Hematopoietic multipotent progenitor cell treated with erythropoietin and hydrocortisone succinate and interleukin-3 and kit ligand, for 4 days (in vitro differentiated cells): ENCODE measurements around the gene BLOC1S1.
A peak's percentile ranks its signal among the peaks of the same experiment; 100 is the strongest.

ENCODE experiments used
- DNase-seq: peaks from one replicate; pipeline ENCODE4 v3.0.0-alpha.2; 2015

The BLOC1S1 gene

DNA sequence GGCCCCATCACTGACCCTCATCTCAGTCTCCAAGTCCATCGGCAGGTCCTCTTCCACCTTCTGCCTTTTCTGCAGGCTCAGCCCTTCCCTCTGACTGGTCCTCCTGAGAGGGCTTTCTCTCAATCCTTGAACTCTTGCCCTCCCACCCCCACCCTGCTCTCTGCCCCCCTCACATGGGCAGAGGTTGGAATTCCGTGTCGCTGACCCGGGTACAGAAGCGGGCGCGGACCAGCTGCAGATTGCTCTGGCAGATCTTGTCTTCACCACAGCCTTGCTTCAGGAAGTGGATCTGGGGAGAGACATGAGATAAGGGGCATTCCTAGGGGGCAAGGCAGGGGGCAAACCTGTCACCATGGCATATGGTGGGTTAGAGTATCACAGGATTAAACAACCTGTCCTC is 20.5 kb upstream of the BLOC1S1 start:
- DNase-seq, result peak; percentile 27

DNA sequence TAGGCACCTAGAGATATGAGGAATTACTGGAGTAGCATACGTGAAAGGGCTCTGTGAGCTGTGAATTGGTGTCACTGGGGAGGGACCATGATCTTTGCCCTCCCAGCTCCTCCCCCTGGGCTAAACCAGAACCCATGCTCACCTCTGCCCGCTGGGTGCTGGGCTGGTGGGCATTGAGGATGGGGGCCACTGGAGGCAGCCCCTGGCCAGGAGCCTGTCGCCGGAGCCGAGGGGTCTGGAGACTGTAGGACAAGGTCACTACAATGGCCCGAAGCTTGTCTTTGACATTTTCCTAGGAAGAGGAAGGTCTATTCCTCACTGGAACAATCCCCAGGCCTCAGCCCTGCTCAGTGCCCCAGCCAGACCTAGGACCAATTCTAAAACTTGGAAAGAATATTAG is 19.7 kb upstream of the BLOC1S1 start:
- DNase-seq, result no peak

DNA sequence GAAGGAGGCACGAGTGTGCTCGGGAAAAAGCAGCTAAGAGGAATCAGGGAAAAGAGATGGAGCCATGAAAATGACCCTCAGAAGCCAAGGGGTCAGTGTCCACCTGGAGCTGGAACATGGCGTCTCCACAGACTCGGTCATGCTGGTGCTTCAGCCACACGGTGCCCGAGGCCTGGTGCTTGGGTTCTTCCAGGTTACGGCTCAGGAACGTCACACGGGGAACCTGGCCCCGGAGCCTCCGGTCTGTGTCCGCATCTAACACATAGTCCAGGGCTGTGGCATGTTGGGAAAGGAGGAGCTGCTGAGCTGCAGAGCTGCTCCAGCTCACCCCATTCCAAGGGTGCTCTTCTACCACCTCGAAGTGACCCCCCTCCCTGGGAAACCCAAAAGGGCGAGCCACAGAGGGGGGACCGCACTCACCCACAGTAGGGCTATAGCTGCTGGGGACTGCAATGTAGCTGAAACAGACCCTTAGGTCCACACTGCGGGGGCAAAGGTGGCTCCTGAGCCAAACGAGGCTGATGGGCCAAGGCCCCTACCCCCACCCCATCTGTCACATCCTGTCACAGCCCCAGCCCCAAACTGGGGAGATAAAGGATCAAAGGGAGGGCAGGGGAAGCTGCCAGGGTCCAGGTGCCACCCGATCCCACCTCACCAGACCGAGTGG is 18.9 kb upstream of the BLOC1S1 start:
- DNase-seq, result no peak

DNA sequence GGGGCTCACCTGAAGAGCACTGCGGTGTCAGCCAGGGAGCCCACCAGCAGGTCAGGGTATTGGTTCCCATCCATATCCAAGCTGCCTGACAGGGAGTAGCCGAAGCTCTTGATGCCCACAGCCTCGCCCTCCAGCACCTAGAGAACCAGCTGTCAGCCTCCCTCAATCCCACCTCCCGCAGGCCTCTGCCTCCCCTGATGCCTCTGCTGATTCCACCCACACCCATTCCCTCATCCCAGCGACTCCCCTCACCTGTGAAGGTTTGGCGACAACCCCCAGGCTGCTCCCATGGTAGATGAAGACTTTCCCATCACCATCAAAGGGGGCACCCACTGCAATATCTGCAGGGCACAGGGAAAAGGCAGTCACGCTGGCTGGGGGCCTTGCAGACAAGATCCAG is 18.2 kb upstream of the BLOC1S1 start:
- no peak for DNase-seq

DNA sequence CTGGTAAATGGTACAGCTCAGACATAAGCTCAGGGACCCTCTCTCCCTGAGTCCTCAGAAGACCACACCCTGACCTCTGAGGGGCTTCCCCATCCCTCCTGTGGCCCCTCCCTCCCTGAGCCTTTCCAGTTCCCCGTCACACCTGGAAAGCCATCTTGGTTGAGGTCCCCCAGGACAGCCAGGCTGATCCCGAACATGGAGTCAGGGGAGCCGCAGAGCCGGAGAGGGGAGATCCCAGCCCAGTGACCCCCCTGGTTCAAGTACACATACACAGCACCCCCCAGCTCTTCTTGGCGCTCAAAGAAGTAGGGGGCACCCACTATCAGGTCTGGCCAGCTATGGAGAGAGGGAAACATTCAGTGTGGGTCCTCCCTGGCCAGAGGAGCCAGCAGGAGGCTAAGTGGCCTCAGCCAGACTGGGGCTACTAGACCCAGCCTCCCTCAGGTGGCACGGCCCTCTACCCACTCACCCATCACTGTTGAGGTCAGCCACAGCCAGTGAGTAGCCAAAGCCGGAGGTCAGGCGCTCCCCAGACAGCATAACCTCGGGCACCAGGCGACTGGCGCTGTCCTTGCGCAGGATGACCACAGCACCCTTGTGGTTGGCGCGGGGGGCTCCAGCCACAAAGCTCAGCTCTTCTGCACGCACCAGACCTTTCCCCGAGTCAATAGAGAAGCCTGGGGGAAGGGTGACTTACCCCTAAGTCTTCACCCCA is 17.4 kb upstream of the BLOC1S1 start:
- DNase-seq, result no peak

DNA sequence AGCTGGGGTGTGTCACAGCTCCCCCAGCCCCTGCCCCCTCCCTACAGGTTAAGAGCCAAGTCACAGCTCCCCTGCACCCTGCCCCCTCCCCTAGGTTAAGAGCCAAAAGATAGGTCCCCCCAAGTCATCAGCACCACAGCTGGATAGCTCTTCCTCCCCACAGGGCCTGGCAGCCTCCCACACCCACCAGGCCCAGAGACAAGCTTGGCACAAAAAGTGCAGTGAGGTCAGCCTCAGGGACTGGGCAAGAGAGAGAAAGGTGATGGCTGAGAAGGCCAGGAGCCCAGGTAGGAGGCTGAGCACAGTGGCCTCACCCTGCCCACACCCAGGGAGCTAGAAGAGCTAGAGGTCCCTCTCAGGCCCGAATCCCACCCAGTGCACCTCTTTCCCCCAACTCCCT is 16.9 kb upstream of the BLOC1S1 start:
- DNase-seq, result no peak

DNA sequence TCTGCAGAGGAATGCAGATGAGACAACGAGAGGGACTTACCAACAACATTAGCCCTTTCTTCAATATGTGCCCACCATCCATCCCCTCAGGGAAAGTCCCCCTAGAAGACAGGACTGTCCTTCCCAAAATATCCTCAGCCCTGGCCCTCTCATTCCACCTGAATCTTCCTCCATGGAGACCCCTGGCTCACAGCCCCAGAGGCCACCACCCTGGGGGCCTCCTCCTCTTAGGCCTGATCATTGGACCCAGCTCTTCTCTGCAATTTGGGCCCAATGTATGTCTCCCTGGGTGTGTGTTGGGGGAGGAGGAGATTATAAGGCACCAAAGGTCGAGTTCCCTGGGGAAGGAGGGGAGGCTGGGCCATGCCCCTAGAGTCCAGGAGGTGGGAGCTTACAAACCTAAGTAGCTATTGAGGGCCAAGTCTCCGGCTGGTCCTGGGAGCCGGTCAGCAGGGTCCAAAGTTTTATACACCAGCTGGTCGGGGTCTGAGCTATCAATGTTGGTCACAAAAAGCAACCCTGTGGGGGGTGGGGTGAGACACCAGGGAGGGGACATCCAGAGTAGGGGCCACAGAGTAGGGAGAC is 16.3 kb upstream of the BLOC1S1 start:
- DNase-seq, result no peak

DNA sequence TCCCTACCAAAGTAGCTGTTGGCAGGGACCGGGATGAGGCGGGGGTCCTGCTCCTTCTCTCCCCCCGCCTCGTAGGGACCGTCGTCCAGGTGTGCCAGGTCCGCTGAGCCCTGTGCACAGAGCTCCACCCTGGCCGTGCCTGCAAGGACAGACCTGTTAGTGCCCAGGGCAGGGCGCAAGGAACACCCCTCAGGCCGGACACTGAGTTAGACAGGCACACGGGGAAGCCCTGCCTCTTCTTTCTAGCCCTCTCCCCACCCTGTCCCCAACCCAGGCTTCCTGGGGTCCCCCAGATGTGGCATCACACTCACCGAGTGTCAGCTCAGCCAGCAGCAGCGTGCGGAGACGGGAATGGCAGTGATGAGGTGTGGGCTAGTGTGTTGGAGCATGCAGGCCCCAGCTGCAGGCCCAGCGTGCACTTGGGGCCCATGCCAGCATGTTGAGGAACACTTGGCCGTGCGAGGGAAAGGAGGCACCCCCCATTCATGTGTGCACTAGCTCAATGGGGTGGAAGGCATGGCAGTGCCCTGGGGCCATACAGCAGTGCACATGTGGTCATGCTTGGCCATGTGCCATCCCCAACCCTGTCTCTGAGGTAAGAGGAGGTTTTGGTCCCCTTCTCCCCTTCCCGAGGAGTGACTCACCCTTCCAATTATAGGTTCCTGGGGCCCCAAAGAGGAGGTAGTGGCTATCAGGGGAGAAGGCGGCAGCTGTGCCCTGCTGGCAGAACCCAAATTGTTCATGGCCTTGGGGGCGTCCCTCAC is 15.4 kb upstream of the BLOC1S1 start:
- peak; percentile 39 for DNase-seq

DNA sequence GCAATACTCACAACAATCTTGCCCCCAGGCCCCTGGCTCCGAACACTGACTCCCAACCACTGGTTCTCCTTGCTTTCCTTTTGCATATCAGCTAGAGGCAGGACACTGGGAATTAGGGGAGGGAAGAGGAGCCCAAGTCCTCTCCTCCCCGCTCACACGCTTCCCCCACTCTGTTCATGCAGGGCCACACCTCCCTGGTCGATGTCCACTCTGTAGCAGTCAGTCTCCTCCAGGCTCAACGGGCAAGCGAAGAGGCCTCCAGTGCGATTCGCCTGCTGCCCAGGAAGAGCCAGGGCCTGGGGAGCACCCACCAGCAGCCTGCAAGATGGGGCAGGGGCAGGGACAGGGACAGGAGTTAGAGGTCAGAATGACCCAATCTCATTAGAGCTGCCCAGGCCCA is 13.0 kb upstream of the BLOC1S1 start:
- DNase-seq, result no peak

DNA sequence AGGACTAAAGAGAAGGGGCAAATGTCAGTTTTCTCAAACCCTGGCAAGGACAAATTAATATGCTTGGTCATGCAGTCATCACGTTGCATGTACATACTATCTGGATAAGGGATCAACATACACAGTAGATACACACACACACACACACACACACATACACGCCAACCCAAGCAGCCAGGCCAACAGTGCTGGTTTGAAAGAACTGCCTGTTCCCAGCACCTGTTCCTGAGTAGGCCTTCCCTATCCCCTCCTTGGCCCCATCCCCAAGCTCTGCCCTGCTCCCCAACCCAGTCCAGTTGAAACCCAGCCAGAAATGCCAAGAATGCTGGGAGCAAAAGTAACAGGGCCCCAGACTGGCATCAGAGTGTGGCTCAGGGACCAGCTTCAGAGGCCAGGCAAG is 12.6 kb upstream of the BLOC1S1 start:
- peak; percentile 30 for DNase-seq

DNA sequence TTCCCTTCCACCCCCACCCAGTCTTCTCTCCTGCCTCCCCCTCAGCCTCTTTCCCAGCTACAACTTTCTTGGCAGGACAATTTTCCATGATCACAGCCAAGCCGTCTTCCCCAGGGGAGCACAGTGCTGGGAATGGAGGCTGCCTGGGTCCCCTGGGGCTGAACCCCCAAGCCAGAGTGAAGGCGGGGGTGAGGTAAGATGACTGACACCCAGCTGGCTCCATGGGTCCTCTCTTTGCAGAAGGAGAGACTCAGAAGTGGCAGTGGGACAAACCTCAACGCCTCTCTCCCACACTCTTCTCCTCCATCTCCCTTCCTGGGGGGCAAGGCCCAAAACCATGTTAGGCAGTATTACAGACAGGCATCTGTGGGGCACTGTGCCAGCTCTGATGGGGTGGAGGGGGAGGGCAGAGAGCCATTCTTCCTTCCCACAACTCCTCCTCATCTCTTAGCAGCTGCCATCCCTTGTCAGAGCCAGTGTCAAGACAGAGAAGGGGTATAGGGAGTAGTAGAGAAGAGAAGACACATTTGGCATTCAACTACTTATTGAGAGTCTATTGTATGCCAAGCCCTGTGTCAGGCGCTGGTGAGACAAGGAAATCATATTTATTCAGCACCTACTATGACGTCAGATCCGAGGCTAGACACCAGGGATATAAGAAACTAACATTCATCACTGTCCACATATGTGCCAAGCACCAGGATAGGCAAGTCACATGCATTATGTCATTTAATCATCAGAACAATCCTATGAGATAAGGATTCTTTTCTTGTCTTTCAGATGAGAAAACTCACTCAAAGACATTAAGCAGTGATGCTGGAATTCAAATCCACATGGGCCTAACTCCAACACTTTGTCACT is 11.7 kb upstream of the BLOC1S1 start:
- no peak for DNase-seq

DNA sequence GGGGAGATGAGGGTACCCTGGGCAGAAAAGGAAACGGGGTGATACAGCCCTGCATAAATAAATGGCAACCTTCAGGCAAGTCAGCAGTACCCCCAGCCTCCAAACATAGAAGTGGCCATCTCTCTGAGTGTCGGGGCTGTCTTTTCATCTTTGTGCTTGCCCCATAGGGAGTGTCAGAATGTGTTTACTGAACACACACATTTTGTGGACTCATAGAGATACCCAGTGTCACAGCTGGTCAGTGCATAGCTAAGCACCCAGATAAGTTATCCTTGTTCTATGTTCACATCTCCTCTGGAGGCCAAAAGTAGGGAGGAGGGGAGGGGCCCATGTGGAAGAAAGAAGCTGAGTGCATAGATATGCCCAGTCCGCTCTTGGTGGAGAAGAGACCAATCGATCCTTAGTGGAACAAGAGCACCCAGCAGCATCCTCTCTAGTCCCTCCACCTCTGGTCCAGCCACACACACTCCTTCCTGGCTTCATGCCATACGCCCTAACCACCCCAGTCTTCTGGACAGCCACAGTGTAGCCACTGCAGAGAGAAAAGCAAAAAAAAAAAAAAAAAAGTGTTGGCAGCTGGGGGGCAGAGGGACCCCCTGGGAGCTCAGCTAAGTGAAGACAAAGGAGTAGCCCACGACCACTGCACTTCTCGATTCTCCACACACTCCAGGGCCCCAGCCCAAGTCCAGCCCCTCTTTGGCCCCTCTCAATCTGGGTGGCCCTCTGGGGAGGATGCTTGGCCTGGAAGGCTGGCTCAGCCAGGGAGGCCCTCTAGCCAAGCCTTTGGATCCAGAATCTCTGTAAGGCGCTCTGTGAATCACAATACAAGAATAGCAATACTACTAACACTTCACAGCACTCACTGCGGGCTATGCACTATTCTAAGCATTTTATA is 10.8 kb upstream of the BLOC1S1 start:
- no peak for DNase-seq

DNA sequence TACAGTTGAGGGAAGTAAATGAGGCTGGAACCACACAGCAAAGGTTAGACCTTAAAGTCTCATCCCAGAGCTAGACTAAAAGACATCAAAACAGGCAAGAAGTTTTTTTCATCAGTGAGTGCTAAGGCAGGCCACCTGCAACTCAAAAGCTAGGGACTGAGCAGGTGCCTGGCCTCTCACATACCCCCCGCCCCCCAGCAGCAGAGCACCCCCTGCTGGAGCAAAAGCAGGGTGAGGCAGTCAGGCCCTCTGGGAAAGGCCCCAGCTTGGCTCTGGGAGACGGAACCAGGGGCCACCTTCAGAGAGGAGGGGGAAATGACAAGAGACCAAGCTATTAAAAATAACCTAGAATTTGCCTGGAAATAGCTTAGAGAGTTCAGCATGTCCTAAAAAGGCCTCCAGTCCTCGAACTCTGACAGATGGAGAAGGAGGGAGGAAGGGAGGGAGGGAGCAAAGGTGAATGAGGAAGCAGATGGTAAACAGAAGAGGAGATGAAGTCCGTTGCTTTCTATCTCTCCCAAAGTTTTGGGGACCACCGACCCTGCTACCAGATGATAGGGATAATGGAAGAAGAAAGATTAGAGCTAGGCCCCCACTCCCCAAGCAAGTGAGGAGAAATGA is 10.0 kb upstream of the BLOC1S1 start:
- DNase-seq, result peak; percentile 44

DNA sequence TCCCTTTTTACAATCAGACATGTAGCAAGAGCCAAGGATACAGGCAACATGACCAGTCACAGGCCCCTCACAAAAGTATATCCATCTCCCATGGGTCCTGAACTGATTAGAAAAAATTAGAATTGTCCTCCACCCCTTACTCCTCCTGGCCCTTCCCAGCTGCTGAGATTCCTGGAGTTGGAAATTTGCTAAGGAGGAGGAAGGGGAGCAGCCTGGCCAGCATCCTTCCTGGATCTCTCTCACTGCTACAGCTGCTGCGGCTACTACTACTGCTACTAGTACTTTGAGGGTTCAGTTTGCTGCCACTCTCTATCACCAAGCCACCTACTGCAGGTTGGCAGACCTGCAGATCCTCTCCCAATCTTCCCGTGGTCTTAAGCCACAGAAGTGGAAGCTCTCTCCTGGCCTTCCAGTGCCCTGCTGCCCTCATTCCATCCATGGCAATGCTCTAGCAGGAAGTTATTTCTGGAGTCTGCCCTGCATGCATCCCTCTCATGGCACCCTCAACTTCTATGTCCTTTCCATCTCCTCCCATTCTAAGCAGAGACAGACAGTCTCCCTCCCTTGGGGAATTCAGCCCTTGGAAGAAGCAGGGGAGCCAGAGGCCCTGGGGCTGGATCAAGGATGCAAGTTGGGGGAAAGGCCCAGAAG is 9.2 kb upstream of the BLOC1S1 start:
- DNase-seq, result no peak

DNA sequence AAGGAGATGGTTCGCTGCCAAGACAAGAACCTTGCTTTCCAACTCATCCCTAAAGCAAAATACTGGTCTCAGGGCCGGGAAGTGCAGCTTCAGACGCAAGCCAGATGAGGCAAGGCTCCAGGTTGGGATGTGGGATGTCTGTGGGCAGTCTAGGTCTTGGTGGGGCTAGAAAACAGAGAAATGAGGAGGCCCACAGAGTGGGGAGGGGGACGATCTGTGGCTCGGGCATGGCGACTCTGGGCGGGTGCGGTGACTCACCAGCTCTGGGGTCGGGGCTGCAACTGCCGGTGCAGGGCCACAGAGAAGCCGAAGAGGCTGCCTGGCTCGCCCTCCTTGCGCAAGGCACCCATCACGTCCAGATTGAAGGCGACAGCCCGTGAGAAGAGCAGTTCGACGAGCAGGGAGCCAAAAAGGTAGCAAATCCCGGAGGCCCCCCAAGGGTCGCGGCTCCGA is 8.6 kb upstream of the BLOC1S1 start:
- peak; percentile 56 for DNase-seq

DNA sequence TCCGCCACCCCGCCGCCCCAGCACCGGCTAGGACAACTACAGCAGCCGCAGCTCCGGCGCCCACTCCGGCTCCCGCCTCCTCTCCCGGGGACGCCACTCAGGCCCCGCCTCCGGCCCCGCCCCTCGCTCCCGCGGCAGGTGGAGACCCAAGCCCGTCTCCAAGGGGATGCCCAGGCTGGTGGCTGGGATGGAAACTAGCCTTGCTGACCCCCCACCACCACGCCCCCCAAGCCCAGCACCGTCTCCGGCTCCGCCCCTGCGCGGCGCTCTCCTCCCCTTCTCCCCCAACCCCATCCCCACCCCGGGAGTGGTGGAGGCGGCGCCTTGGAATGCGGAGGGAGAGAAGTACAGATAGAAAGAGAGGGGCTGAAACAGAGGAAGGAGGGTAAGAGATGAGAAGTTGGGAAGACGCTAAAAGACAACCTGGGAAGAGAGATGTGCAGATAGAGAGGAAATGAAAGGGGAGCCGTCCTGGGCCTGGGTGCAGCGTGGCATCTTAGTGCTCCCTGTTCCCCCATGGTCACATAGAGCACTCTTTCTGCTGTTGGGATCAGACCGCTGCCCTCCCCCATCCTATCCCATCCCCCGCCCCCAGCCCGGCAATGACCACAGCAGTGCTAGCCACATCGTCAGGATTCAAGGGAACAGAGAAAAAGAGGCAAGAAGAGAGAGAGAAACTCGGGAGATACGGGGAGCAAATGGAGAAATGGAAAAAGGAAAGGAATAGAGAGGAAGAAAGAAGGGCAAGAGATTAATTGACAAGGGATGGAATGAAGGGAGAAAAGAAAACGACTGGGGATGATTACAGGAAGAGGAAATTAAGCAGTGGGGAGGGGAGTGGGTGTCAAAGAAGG is 7.8 kb upstream of the BLOC1S1 start, which contains the start of gene ITGA7:
TSS of gene ITGA7 (minus strand) at position 64 of the 854 bp plus-strand sequence. CDS start 222 bp downstream, outside the sequence.
- DNase-seq, result peak; percentile 38

DNA sequence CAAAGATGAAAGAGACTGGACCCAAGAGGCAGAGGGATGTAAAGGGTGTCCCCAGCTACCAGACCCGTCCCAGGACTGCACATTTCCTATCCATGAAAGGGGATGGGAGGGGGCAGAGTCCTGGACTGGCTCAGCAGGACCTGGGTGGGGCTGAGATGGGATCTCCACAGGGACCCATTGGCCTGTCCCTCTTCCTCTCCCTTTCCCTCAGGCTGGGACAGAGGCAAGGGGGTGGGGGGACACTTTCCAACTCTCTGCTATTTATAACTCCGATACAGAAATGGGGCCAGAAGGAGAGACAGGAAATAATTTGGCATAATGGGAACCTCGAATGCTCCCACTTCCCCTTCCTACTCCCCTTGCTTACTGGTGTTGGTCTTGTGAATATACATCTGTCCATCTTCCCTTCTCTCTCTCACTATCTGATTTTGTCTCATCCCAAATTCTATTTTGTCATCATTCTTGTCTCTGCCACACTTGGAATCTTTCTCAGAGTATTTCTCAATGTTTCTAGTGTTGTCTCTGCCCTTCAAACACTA is 7.1 kb upstream of the BLOC1S1 start:
- DNase-seq, result no peak

DNA sequence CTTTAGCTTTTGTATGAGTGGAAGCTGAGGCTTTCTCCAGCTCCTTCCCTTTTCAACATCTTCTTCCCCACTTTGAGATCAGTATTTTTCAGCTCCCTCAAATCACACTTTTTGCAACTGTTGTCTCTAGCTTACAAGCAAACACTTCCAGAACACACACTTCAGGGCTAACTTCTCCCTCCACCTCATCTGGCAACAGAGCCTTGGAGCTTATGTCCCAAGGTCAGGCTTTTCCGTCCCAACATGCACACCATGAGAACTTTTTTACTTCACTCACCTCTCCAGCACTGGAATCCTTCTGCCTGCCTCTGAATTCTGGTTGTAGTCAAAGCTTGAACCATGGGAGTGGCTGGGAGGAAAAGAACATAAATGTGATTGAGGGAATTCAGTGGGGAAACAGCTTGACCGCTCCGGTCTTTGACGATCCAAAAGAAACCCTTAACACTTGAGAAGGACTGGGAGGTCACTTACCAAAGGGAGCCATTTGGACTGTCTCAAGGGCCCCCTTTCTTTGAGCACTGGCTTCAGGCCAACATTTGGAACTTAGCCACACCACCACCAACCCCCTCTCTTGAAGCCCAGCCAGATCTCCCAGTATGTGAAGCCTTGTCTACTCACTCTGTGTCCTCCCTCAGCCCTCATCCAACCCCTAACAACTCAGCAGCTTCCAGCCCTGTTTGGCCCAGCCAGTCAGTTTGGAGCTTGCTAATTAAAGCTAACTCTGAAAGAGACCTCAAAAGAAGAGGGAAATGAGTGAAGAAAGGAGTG is 3.9 kb upstream of the BLOC1S1 start:
- DNase-seq, result no peak
